Fibroblast of the aortic adventitia (primary cell): ENCODE results near the gene FAM89A. TPM values are rescaled to one million over a fixed set of nuclear protein-coding genes. Genes with fewer than 3 reads are reported as not detected.
"Not testable (repeated sequence)": the region's sequence is repeated elsewhere in the genome, so short reads cannot be mapped to it uniquely, and the experiment has no call there.

ENCODE experiments used
- DNase-seq: peaks from one replicate; pipeline ENCODE4 v3.0.0-alpha.2; 2010; ENCODE audit warnings: low read depth
- H3K4me3 ChIP-seq: 2 replicates; pipeline ENCODE4 v1.5.1; 2011; ENCODE audit warnings: low read depth, mild to moderate bottlenecking, control low read depth, low read length, moderate library complexity
- total RNA-seq: library from RNA; depleted of rRNA; stranded (reverse); fragments of >200 nt; gene quantifications from 2 replicates; pipeline ENCODE4 v1.2.3, GENCODE V29; 2012; ENCODE audit warnings: low replicate concordance
- TF ChIP-seq, protein P1 (sequence below): IDR thresholded peaks from 2 replicates; pipeline ENCODE4 v1.5.1; 2011; ENCODE audit warnings: mild to moderate bottlenecking, low read length, control low read depth, inconsistent platforms; ENCODE audit not compliant: insufficient read depth

The FAM89A gene
- total RNA-seq, 1 donor: 2.0 TPM

DNA sequence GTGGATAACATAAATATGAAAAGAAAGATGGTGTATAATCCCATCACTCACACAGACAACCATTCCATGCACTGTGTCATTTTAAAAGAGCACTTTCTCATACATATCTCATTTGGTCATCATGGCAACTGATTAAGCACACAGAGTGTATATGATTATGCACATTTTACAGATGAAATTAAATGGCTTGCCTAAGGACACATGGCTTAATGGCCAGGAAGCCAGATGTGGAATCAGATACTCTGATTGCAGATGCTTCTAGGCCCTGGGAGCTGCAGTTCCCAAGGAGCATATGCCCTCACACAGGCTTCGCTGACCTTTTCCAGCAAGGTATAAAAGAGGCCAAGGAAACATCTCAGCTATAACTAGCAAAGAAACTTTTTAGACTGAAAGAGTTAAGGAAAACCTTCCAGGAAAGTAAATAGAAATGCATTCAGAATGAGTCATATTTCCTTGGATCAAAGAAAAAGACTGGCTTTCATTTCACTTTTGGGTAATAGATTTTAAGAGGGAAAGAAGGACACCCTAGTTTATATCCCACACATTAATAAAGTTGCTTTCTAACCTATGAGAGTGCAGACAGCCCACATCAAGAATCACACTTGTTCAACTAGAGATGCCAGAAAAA lies 19.6 kb upstream of the FAM89A start:
- TF ChIP-seq, protein P1, sequence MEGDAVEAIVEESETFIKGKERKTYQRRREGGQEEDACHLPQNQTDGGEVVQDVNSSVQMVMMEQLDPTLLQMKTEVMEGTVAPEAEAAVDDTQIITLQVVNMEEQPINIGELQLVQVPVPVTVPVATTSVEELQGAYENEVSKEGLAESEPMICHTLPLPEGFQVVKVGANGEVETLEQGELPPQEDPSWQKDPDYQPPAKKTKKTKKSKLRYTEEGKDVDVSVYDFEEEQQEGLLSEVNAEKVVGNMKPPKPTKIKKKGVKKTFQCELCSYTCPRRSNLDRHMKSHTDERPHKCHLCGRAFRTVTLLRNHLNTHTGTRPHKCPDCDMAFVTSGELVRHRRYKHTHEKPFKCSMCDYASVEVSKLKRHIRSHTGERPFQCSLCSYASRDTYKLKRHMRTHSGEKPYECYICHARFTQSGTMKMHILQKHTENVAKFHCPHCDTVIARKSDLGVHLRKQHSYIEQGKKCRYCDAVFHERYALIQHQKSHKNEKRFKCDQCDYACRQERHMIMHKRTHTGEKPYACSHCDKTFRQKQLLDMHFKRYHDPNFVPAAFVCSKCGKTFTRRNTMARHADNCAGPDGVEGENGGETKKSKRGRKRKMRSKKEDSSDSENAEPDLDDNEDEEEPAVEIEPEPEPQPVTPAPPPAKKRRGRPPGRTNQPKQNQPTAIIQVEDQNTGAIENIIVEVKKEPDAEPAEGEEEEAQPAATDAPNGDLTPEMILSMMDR: no peak
- peak; percentile 28 for DNase-seq
- H3K4me3 ChIP-seq: no peak overlapping the region

DNA sequence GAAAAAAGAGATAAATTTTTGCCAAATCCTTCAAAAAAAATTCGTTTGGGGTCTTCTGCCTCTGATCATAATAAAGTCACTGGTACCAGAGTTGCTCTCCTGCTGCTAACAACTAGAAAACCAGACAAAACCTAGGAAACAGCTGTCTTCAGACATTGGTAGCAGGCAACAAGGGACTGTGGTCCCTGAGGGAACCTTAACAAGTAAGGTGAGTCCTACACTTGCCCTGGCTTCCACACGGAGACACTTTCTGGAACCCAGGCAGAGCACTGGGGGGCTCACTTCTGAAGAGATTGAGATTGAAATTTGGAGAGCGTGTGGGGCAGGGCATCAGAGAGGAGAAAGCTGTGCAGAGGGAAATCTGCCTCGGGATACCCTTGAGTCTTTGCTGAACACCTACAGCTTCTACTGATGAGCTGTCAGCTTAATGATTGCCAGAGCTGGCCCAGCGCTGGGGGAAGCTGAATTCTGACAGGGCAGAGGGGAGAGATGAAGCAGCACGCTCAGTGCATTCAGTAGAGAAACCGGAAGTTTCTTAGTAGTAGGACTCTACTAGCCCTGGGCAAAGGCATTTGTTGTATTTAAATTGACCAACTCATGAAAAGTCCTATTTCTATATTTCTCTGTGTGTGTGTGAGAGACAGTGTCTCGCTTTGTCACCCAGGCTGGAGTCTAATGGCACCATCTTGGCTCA lies 18.5 kb upstream of the FAM89A start:
- TF ChIP-seq, protein P1: no peak

DNA sequence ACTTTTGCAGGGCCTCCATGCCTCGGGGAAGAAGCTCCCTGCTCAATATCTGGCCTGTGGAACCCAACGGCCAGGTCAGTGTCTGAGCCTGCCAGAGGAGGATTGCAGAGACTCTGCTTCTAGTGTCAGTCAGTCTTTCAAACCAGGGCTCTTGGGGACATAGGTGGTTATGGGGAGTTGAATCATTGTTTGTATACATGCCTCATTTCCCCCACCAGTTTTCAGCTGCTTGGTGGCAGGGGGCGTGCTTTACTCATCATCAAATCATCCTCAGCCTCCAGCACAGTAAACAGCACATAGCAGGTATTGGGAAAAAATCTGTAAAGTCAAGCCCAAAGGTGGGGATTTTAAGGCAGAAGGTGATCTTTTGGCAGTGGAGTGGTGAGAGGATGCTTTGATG lies 17.4 kb upstream of the FAM89A start:
- no peak for DNase-seq
- H3K4me3 ChIP-seq: no peak overlapping the region
- TF ChIP-seq, protein P1: no peak

More for the DNA sequence above, 18.5 kb upstream of the FAM89A start:
- no peak overlapping the region for H3K4me3 ChIP-seq
- no peak for DNase-seq

DNA sequence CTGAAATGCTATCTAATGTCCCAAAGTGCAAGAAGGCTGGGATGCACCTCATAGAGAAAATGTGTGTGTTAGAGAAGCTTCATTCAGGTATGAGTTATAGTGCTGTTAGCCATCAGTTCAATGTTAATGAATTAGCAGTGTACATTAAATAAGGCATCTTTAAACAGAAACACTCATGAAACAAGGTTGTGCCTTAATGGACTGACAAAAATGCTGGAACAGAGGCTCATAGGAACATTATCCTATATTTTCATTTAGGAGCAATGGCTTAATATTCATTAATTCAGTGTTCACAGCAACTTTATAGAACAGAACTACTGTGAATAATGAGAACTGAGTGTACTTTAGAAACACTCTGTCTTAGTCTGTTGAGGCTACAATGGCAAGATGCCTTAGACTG lies 15.2 kb upstream of the FAM89A start:
- H3K4me3 ChIP-seq: no peak overlapping the region
- DNase-seq: no peak
- TF ChIP-seq, protein P1: no peak

DNA sequence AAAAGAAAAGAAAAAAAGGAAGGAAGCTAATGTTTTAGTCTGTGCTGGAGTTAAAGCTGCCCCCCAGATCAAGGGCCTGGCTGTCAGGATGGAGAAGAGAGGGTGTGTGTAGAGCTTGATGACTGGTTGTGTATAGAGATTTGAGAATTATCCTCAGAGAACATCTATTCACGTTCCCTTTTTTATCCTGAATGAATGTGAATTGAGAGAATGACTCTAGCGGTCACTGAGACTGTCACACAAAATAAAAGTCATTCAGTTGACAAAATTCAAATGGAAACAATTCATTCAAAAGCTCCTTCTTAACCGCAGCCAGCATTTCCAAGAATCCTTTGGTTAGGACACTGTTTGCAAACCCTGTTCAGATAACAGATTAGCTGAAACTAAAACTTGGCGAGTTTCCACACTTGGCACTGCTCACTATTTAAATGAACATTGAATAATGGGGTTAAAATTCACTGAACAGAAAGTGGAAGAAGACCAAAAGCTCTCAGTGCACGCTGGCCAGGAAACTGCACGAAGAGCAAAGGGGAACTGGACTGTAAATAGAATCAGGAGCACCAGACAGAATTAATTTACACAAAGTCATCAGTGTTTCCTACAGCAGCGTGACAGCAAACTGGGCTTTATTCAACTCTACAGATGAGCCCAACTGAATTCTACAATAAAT lies 13.6 kb upstream of the FAM89A start:
- H3K4me3 ChIP-seq: no peak overlapping the region
- DNase-seq: peak; percentile 92

DNA sequence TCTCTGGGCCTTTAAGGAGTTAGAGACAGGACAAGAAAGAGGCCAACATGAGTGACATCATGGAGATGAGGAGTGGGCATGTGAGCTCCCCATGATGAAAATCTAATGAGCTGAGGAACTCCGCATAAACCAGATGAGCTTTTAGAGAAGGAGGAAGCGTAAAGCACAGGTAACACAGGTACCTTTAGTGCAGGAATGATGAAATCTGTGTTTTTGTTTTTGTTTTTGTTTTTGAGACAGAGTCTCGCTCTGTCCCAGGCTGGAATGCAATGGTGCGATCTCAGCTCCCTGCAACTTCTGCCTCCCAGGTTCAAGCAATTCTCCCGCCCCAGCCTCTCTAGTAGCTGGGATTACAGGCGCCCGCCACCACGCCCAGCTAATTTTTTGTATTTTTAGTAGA lies 12.7 kb upstream of the FAM89A start:
- no peak overlapping the region for H3K4me3 ChIP-seq
- TF ChIP-seq, protein P1: no peak
- DNase-seq: no peak

More for the DNA sequence above, 13.6 kb upstream of the FAM89A start:
- TF ChIP-seq, protein P1: no peak

DNA sequence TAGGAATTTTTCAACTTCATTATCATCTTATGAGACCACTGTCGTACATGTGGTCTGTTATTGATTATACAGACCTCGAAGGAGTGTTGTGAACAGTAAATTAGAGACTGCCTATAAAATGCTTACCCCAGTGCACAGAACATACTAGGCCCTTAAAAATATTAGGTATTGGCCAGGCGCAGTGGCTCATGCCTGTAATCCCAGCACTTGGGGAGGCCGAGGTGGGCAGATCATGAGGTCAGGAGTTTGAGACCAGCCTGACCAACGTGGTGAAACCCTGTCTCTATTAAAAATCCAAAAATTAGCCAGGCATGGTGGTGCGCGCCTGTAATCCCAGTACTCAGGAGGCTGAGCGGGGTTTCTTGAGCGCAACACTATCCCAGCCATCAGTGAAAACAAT lies 10.9 kb upstream of the FAM89A start:
- not testable (repeated sequence) for H3K4me3 ChIP-seq, DNase-seq
